ENCODE data around the gene B4GALT3. TPM values are rescaled to one million over a fixed set of nuclear protein-coding genes. Genes with fewer than 3 reads are reported as not detected.

B4GALT3 gene
- total RNA-seq, 2 donors from 2014 or later, result 20.2 to 29.3 TPM

DNA sequence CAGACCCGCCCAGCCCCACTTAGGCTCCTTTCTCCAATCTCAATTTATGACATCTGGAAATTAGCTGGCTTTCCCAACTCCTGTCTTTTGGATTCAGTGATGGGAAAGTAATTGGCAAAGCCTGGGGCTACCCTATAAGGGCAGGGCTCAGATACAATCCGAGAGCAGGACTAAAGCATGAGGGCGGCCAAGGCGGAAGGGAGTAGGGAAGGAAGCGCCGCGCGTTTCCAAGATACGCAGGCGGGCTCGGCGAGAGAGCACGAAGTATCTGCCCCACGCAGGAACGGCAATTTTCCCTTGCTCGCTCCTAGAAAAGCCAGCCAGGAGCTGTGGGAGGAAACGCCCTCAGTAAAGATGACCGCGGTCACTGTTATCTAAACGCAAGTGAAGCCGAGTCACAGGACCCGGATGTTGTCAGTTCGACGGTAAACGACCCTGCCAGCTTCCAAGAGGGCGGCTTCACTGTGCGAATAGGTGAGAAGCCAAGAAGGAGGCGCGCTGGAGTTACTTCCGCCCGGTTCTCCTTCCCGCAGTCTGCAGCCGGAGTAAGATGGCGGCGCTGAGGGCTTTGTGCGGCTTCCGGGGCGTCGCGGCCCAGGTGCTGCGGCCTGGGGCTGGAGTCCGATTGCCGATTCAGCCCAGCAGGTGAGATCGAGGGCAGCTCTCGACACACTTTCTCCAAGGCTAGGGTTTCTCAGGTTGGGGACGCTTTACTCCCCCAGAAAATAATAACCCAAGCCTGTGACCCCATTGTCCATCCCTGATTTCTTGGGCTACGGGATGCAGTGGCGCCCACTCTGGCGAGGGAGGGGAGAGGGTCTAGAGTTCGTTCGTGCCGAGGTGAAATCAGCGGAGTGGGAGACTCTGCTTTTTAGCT, 24.8 kb upstream of the B4GALT3 start, which contains the start of gene NDUFS2:
TSS of gene NDUFS2 (plus strand) at position 532 of the 877 bp plus-strand sequence. CDS start at position 551, 19 bp downstream.
- Histone ChIP-seq H3K4me1 (peaks cover 32% of the 10 kb centered on the region), H3K27me3 (no peaks in the 10 kb centered on the region), H3K27ac (peak within 1 kb of the TSS; percentile 88 to 96 (median 92)), H3K9me3 (no peaks in the 10 kb centered on the region), H3K36me3 (replicated peaks in 1 of 2; ENCODE audit: insufficient read depth in 1 of 2, low read depth in 2 of 2) (peaks cover 0 to 12% of the 10 kb centered on the region in 2 donors), H3K4me3 (peak within 1 kb of the TSS; percentile 64 to 66)
- DNase-seq (peak; percentile 98 to 99 (median 99)), ATAC-seq (peak; percentile 96)
- peak; percentile 51 to 88 (median 85) for TF ChIP-seq POLR2A (IDR thresholded peaks at IDR 0.05)
- TF ChIP-seq, protein P1, sequence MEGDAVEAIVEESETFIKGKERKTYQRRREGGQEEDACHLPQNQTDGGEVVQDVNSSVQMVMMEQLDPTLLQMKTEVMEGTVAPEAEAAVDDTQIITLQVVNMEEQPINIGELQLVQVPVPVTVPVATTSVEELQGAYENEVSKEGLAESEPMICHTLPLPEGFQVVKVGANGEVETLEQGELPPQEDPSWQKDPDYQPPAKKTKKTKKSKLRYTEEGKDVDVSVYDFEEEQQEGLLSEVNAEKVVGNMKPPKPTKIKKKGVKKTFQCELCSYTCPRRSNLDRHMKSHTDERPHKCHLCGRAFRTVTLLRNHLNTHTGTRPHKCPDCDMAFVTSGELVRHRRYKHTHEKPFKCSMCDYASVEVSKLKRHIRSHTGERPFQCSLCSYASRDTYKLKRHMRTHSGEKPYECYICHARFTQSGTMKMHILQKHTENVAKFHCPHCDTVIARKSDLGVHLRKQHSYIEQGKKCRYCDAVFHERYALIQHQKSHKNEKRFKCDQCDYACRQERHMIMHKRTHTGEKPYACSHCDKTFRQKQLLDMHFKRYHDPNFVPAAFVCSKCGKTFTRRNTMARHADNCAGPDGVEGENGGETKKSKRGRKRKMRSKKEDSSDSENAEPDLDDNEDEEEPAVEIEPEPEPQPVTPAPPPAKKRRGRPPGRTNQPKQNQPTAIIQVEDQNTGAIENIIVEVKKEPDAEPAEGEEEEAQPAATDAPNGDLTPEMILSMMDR (IDR thresholded peaks at IDR 0.05), result no peak
- WGBS, 2 donors, result 2 to 4% methylated on average over 23 to 52 of the region's 53 CpGs
- intact Hi-C loops (cut with DNase I), result no loop called here

DNA sequence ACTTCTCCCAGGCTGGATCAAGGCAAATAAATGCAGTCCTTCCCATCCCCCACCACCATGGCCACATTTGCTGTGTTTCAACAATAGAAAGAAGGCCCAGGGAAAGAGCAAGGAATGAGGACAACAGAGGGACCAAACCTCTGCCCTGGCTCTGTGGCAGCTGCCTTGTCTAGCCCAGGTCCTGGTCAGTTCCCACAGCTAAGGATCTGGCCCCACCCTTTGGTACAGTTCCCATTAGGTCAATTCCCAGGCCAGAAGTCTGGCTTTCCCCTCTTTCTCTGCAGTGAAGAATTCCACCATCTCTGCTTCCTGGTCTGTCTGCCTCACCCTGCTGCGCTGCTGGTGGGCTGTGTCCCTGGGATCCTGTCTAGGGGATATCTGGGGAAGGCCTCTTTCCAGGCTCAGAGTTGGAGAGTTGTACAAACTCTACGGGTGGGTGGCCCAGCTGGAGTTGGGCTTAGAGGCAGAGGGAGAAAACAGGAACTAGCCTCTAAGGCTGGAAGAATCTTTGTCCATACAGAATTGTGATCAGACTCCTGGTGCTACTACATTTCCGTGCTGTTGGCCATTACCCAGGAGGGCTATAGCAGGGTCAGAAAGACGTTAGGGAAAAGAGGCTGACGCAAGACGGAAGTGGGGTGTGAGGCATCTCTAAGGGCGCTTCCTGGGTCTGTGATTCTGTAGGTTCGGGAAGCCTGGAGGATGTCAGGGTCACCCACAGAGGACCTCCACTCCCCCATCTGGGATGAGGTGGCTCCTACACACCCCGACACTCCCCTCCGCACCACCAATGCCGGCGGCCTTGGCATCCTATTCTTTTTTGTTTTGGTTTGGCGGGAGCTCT, 23.9 kb upstream of the B4GALT3 start:
- DNase-seq, result peak in 3 of 4 donors; percentile 26 to 55 (median 53)
- Histone ChIP-seq H3K36me3 (replicated peaks in 1 of 2; ENCODE audit: insufficient read depth in 1 of 2, low read depth in 2 of 2) (peaks cover 0 to 4% of the 10 kb centered on the region in 2 donors), H3K4me1 (peaks cover 32% of the 10 kb centered on the region), H3K27ac (peak overlapping the region; percentile 88 to 96 (median 92)), H3K4me3 (no peak overlapping the region), H3K27me3 (no peaks in the 10 kb centered on the region), H3K9me3 (no peaks in the 10 kb centered on the region)
- intact Hi-C loops (cut with DNase I), result no loop called here
- ATAC-seq, result peak; percentile 2
- peak in 1 of 3 donors; percentile 4 for TF ChIP-seq POLR2A (IDR thresholded peaks at IDR 0.05)
- TF ChIP-seq, protein P1 (IDR thresholded peaks at IDR 0.05), result no peak
- WGBS, 2 donors, result 72 to 77% methylated on average over 13 of the region's 13 CpGs

DNA sequence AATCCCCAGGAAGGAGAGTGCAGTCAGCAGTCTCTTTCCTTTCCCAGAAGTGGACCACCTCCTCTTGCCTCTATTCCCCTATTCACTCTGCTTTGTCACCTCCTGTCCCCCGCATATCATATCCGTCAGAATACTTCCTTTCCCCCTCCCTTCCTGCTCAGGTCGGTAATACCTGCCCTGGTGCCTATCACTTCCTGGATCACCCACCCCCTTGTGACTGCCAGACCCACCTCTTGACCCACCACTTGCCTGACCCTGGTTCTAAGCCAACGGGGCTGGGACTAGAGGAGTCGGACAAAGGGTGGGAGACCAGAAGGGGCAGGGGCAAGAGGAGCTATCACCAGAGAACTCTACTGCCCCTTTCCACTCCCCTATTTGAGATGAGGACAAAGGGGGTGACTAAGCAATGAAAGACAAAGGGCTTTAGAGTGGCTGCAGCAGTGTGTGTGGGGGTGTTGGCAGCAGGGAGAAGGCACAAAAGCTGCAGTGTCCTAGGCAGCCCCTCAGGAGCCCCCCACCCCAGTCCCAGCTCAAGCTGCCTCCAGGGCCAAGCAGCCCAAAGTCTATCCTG, 23.2 kb upstream of the B4GALT3 start:
- H3K4me1 ChIP-seq, result peaks cover 32% of the 10 kb centered on the region

DNA sequence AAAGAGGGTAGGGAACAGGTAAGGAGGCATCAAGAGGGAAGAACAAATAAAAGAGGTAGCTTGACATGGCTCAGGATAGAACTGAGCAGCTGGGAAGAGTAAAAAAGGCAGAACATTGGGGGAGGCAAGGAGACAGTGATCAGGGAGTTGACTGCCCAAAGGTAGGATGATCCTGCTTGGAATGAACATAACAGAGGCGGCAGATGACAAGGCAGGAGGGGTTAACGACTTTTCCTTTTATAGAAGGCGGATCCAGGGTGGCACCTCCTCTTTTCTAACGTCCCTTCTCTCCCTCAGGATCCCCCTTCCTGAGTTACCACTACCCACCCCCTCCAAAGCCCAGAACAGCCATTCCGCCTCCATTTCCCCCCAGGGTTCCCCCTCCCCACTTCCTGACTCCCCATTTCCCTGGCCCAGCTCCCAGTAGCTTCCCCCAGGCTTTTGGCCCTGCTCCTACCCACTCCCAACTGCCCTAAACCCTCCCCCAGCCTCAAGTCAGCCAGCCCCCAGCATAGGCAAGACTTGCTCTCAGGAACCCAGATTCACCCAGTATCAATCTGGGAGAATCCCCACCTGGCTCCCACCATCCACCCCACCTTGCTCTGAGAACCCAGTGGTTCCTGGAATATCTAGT, 22.3 kb upstream of the B4GALT3 start:
- 64 to 77% methylated on average over 5 of the region's 5 CpGs for WGBS, 2 donors
- intact Hi-C loops (cut with DNase I), result no loop called here
- Histone ChIP-seq H3K27me3 (no peaks in the 10 kb centered on the region), H3K4me3 (no peak overlapping the region), H3K27ac (peak overlapping the region; percentile 24 to 96 (median 92)), H3K36me3 (replicated peaks in 1 of 2; ENCODE audit: insufficient read depth in 1 of 2, low read depth in 2 of 2) (peaks cover 0 to 4% of the 10 kb centered on the region in 2 donors), H3K9me3 (no peaks in the 10 kb centered on the region), H3K4me1 (peaks cover 31% of the 10 kb centered on the region)
- DNase-seq (no peak), ATAC-seq (no peak)
- TF ChIP-seq, protein P1 (IDR thresholded peaks at IDR 0.05), result no peak
- no peak for TF ChIP-seq POLR2A (IDR thresholded peaks at IDR 0.05)

More for the DNA sequence above, 23.2 kb upstream of the B4GALT3 start:
- WGBS, 2 donors, result 69 to 76% methylated on average over 5 of the region's 5 CpGs
- intact Hi-C loops (cut with DNase I), result no loop called here
- Histone ChIP-seq H3K36me3 (replicated peaks in 1 of 2; ENCODE audit: insufficient read depth in 1 of 2, low read depth in 2 of 2) (peaks cover 0 to 4% of the 10 kb centered on the region in 2 donors), H3K27ac (peak overlapping the region; percentile 88 to 96 (median 92)), H3K9me3 (no peaks in the 10 kb centered on the region), H3K4me3 (no peak overlapping the region), H3K27me3 (no peaks in the 10 kb centered on the region)
- TF ChIP-seq POLR2A (IDR thresholded peaks at IDR 0.05), result no peak
- TF ChIP-seq, protein P1 (IDR thresholded peaks at IDR 0.05), result no peak
- DNase-seq (no peak), ATAC-seq (no peak)
